Measurements from ENCODE around the gene DDAH1. TPM values are rescaled to one million over a fixed set of nuclear protein-coding genes. Genes with fewer than 3 reads are reported as not detected.

Gene DDAH1
- total and polyA plus RNA-seq, 2 donors (not counting 3 experiments of a cell fraction or from before 2014, with no cell fraction given) = 44.0 to 75.2 TPM

DNA sequence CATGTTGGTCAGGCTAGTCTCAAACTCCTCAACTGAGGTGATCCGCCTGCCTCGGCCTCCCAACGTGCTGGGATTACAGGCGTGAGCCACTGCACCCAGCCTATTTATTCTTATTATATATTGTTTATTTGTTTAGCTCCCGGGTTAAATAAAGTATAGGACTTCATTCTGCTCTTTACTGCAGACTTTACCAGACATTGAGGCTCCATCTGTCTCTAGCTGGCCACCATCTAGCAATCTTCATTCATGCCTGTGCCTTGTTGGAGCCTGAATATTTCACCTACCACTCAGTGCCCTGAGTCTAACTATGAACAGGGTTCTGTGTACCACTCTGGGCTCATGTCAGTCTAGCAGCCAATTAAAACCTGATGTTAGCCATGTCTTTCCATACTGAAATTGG, 2.1 kb upstream of the DDAH1 start:
- FAIRE-seq = no peak
- POLR2A ChIA-PET = interaction anchor here (0.6 to 5.3 kb wide), 7 partner anchors 85 to 136 kb away, joined by 3 to 30 read pairs (median 3); no protein-coding TSS in a partner anchor
- no peaks in the 10 kb centered on the region for H3K9me1 ChIP-seq (replicated peaks; ENCODE audit: control insufficient read depth, extremely low read depth, insufficient read depth, low read length)

More for the DNA sequence above, 2.1 kb upstream of the DDAH1 start:
- Histone ChIP-seq H3K36me3 (ENCODE audit: control insufficient read depth in 2 of 2, extremely low read depth in 1 of 2, insufficient read depth in 2 of 2, low read length in 2 of 2) (no peaks in the 10 kb centered on the region), H3K79me2 (ENCODE audit: control insufficient read depth, insufficient read depth, low read length) (peaks cover 38% of the 10 kb centered on the region), H3K4me1 (ENCODE audit: control insufficient read depth, extremely low read depth, insufficient read depth, low read length) (peaks cover 25% of the 10 kb centered on the region), H3K27ac (ENCODE audit: insufficient read depth, low read depth, low read length) (no peak overlapping the region), H2AFZ (ENCODE audit: low read depth, low read length) (no peak overlapping the region), H3K9ac (replicated peaks; ENCODE audit: extremely low read depth, insufficient read depth, low read length) (no peak overlapping the region), H3K27me3 (ENCODE audit: control insufficient read depth in 2 of 2, insufficient read depth in 2 of 2, low read length in 2 of 2) (no peaks in the 10 kb centered on the region), H3K9me3 (replicated peaks; ENCODE audit: control insufficient read depth, insufficient read depth, low read length) (no peaks in the 10 kb centered on the region), H3K4me2 (ENCODE audit: insufficient read depth, low read length) (no peak overlapping the region), H4K20me1 (replicated peaks; ENCODE audit: control insufficient read depth, extremely low read depth, insufficient read depth, low read length) (no peaks in the 10 kb centered on the region), H3K4me3 (replicated peaks in 1 of 3; ENCODE audit: insufficient read depth in 1 of 3, low read depth in 1 of 3, low read length in 3 of 3) (no peak overlapping the region)
- CTCF ChIA-PET = interaction anchor here (0.7 to 7.2 kb wide), 6 partner anchors 14 to 226 kb away, joined by 3 to 48 read pairs (median 3); no protein-coding TSS in a partner anchor
- BruUV-seq (replicated peaks) = no TSS peak
- DNase-seq (ENCODE audit: low read depth, low spot score) = no peak
- intact Hi-C loops (cut with micrococcal nuclease) (no loop called here), dilution Hi-C loops (cut with MboI; ENCODE audit: extremely low pct_ligation_motif_present, low sequenced_read_pairs) (no loop called here)
- TF ChIP-seq POLR2A (IDR thresholded peaks at IDR 0.05; ENCODE audit: low read depth, low read length) (no peak), GATA2 (IDR thresholded peaks at IDR 0.05; ENCODE audit: insufficient read depth, insufficient read length, low read depth, low read length) (no peak), MYC (IDR thresholded peaks at IDR 0.05; ENCODE audit: low read depth, low read length) (no peak), POLR2AphosphoS5 (IDR thresholded peaks at IDR 0.05; ENCODE audit: insufficient read depth, low read depth, low read length) (no peak), FOS (IDR thresholded peaks at IDR 0.05; ENCODE audit: borderline replicate concordance, insufficient read depth, low read length) (no peak), JUN (IDR thresholded peaks at IDR 0.05; ENCODE audit: borderline replicate concordance, insufficient read depth, insufficient read length, low read depth) (no peak), EZH2 (IDR thresholded peaks at IDR 0.05; ENCODE audit: borderline replicate concordance, low read depth, low read length, severe bottlenecking) (no peak)
- TF ChIP-seq, protein P1, sequence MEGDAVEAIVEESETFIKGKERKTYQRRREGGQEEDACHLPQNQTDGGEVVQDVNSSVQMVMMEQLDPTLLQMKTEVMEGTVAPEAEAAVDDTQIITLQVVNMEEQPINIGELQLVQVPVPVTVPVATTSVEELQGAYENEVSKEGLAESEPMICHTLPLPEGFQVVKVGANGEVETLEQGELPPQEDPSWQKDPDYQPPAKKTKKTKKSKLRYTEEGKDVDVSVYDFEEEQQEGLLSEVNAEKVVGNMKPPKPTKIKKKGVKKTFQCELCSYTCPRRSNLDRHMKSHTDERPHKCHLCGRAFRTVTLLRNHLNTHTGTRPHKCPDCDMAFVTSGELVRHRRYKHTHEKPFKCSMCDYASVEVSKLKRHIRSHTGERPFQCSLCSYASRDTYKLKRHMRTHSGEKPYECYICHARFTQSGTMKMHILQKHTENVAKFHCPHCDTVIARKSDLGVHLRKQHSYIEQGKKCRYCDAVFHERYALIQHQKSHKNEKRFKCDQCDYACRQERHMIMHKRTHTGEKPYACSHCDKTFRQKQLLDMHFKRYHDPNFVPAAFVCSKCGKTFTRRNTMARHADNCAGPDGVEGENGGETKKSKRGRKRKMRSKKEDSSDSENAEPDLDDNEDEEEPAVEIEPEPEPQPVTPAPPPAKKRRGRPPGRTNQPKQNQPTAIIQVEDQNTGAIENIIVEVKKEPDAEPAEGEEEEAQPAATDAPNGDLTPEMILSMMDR (IDR thresholded peaks at IDR 0.05; ENCODE audit: extremely low read depth in 1 of 2, insufficient read depth in 1 of 2, low read depth in 1 of 2, low read length in 2 of 2) = no peak
- TF ChIP-seq, protein P2, sequence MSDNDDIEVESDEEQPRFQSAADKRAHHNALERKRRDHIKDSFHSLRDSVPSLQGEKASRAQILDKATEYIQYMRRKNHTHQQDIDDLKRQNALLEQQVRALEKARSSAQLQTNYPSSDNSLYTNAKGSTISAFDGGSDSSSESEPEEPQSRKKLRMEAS (IDR thresholded peaks at IDR 0.05; ENCODE audit: insufficient read depth, insufficient read length) = no peak
